Stomach (tissue), 9 donors: ENCODE results near the gene TTC39C. TPM values are rescaled to one million over a fixed set of nuclear protein-coding genes. Genes with fewer than 3 reads are reported as not detected.

Experiments used
- DNase-seq, 2 donors: peaks; one replicate each; pipeline versions ENCODE4 v3.0.0 to v3.0.0-alpha.2; 2013 to 2019
- H3K27ac ChIP-seq, 5 donors: fragments of 200-600 bp in 4 of 5; sonication (generic) in 4 of 5; one replicate each; pipeline ENCODE4 v1.5.1; 2013 to 2019; ENCODE audit warnings: mild to moderate bottlenecking in 1 of 5, moderate library complexity in 1 of 5
- H3K27me3 ChIP-seq, 3 donors: fragments of 200-600 bp; sonication (generic); one replicate each; pipeline ENCODE4 v1.5.1; 2017 to 2019; ENCODE audit warnings: mixed run types in 1 of 3
- H3K36me3 ChIP-seq, 4 donors: fragments of 200-600 bp; sonication (generic); 1 replicate in 3 of 4; 2 replicates in 1 of 4; pipeline ENCODE4 v1.5.1; 2016 to 2019
- H3K4me1 ChIP-seq, 4 donors: fragments of 200-600 bp; sonication (generic); one replicate each; pipeline ENCODE4 v1.5.1; 2016 to 2019
- H3K4me3 ChIP-seq, 4 donors: fragments of 200-600 bp; sonication (generic) in 3 of 4; one replicate each; pipeline ENCODE4 v1.5.1; 2016 to 2019; ENCODE audit warnings: mild to moderate bottlenecking in 1 of 4
- H3K9me3 ChIP-seq, 4 donors: fragments of 200-600 bp; sonication (generic); one replicate each; pipeline ENCODE4 v1.5.1; 2016 to 2019
- CTCF ChIP-seq, 7 experiments: fragments of 450-650 bp in 4 of 7; fragments of 200-600 bp in 3 of 7; sonication (generic) in 3 of 7; IDR thresholded peaks; one replicate each; pipeline ENCODE4 v1.5.1; 2016 to 2019; ENCODE audit warnings: antibody characterized with exemption in 7 of 7, control low read depth in 2 of 7, mild to moderate bottlenecking in 1 of 7
- EP300 ChIP-seq: sonication (generic); formaldehyde crosslinking; IDR thresholded peaks from one replicate; pipeline ENCODE4 v1.6.1; 2017; ENCODE audit warnings: antibody characterized with exemption
- POLR2A ChIP-seq, 4 donors: fragments of 450-650 bp; IDR thresholded peaks; one replicate each; pipeline ENCODE4 v1.6.1; 2016; ENCODE audit warnings: antibody characterized with exemption in 4 of 4, control low read depth in 2 of 4, mild to moderate bottlenecking in 1 of 4, moderate library complexity in 1 of 4
- POLR2AphosphoS5 ChIP-seq, 3 donors: sonication (generic); formaldehyde crosslinking; IDR thresholded peaks; one replicate each; pipeline ENCODE4 v1.6.1; 2016; ENCODE audit warnings: antibody characterized with exemption in 3 of 3
- WGBS, 5 donors: extraction: QIAGEN DNeasy Blood & Tissue Kit in 3 of 5; methylation state at CpG; one replicate each; pipeline versions ENCODE4 v1.1.5 to v1.1.7; 2013 to 2018; 5-methylcytosine and 5-hydroxymethylcytosine counted together
- intact Hi-C: fragments of 100-400 bp; cut with DNase I; formaldehyde crosslinking; loops from one replicate; pipeline ENCODE4 v1.15.1; 2023; ENCODE audit warnings: low total_unique reads
- polyA plus RNA-seq, 3 donors: library from polyadenylated mRNA; stranded (reverse); fragments of 200-250 nt; gene quantifications; one replicate each; pipeline ENCODE4 v1.2.3, GENCODE V29; 2013
- total RNA-seq, 5 donors: library from RNA; depleted of rRNA; stranded (reverse); fragments of >200 nt; gene quantifications; one replicate each; pipeline versions ENCODE4 v1.1.0 to v1.2.3, GENCODE V29; 2014 to 2016
- donor health status: healthy with polysubstance abuse.
- donor health status: Bipolar disorder and iron deficiency.
- donor health status: healthy.

The TTC39C gene
- total and polyA plus RNA-seq, 8 donors: 1.8 to 42.0 (median 21.3) TPM

- Histone ChIP-seq H3K4me1 (peaks cover 0 to 22% (median under 1%) of the 10 kb centered on the region in 4 donors), H3K27ac (no peak overlapping the region), H3K9me3 (no peaks in the 10 kb centered on the region), H3K4me3 (no peak overlapping the region), H3K27me3 (no peaks in the 10 kb centered on the region), H3K36me3 (no peaks in the 10 kb centered on the region)
- DNase-seq: no peak
- intact Hi-C loops: no loop called here
- 90 to 97% (median 93%) methylated on average over 3 of the region's 3 CpGs for WGBS, 5 donors
- TF ChIP-seq EP300: no peak
- TF ChIP-seq CTCF (IDR thresholded peaks at IDR 0.05): no peak
- no peak for TF ChIP-seq POLR2A (IDR thresholded peaks at IDR 0.05)
Measured at GRCh38 chr18:24003288-24003687, 11.3 kb upstream of the TTC39C start.

GRCh38 chr18:24003903-24004640, 10.5 kb upstream of the TTC39C start:
- Histone ChIP-seq H3K27ac (no peak overlapping the region), H3K36me3 (no peaks in the 10 kb centered on the region), H3K9me3 (no peaks in the 10 kb centered on the region), H3K27me3 (no peaks in the 10 kb centered on the region), H3K4me1 (peaks cover 0 to 15% (median 0%) of the 10 kb centered on the region in 4 donors), H3K4me3 (no peak overlapping the region)
- 67 to 84% (median 79%) methylated on average over 2 of the region's 2 CpGs for WGBS, 5 donors
- intact Hi-C loops: no loop called here
- no peak for DNase-seq
- TF ChIP-seq EP300 (no peak), POLR2AphosphoS5 (IDR thresholded peaks at IDR 0.05) (no peak), CTCF (IDR thresholded peaks at IDR 0.05) (no peak), POLR2A (IDR thresholded peaks at IDR 0.05) (no peak)

GRCh38 chr18:24006712-24007313, 7.7 kb upstream of the TTC39C start:
- no peaks in the 10 kb centered on the region for H3K9me3 ChIP-seq
- intact Hi-C loops: no loop called here
- WGBS, 5 donors: 83 to 95% (median 93%) methylated on average over 5 of the region's 5 CpGs
- no peak for DNase-seq
- TF ChIP-seq POLR2A (IDR thresholded peaks at IDR 0.05) (no peak), CTCF (IDR thresholded peaks at IDR 0.05) (no peak), POLR2AphosphoS5 (IDR thresholded peaks at IDR 0.05) (no peak), EP300 (no peak)
- H3K27ac ChIP-seq: no peak overlapping the region
- no peaks in the 10 kb centered on the region for H3K36me3 ChIP-seq
- H3K4me1 ChIP-seq: peaks cover 0 to 9% (median 0%) of the 10 kb centered on the region in 4 donors
- H3K4me3 ChIP-seq: no peak overlapping the region
- no peaks in the 10 kb centered on the region for H3K27me3 ChIP-seq

GRCh38 chr18:24009246-24009645, 5.3 kb upstream of the TTC39C start:
- intact Hi-C loops: no loop called here
- Histone ChIP-seq H3K27me3 (no peaks in the 10 kb centered on the region), H3K36me3 (no peaks in the 10 kb centered on the region), H3K4me3 (no peak overlapping the region), H3K9me3 (no peaks in the 10 kb centered on the region), H3K27ac (no peak overlapping the region), H3K4me1 (peaks cover 5 to 12% (median 5%) of the 10 kb centered on the region in 4 donors)
- no peak for DNase-seq
- 42 to 100% (median 85%) methylated on average over 1 of the region's 1 CpG for WGBS, 5 donors
- TF ChIP-seq POLR2AphosphoS5 (IDR thresholded peaks at IDR 0.05) (no peak), CTCF (IDR thresholded peaks at IDR 0.05) (no peak), POLR2A (IDR thresholded peaks at IDR 0.05) (no peak), EP300 (no peak)
